Eye (tissue), 1 donor: ENCODE measurements around the gene PLXNC1.

Experiments
- DNase-seq: peaks from one replicate; pipeline ENCODE4 v3.0.0-alpha.2; 2015

PLXNC1 gene

GRCh38 chr12:94245631-94246383 is 97.4 kb downstream of the PLXNC1 start:
- no peak for DNase-seq

- peak; percentile 57 for DNase-seq
These were observed 98.9 kb downstream of the PLXNC1 start for GRCh38 chr12:94247246-94247645.

GRCh38 chr12:94248582-94248981 is 100.2 kb downstream of the PLXNC1 start:
- DNase-seq: peak; percentile 55

- DNase-seq: no peak
These were observed 101.8 kb downstream of the PLXNC1 start for GRCh38 chr12:94250130-94250529.

- peak; percentile 66 for DNase-seq
These were observed 105.9 kb downstream of the PLXNC1 start for GRCh38 chr12:94254270-94254669.

- DNase-seq: peak; percentile 37
These were observed 106.6 kb downstream of the PLXNC1 start for GRCh38 chr12:94255006-94255405.

- DNase-seq: no peak
These were observed 107.1 kb downstream of the PLXNC1 start for GRCh38 chr12:94255428-94255827.

- no peak for DNase-seq
These were observed 110.2 kb downstream of the PLXNC1 start for GRCh38 chr12:94258593-94258992.

- no peak for DNase-seq
These were observed 111.6 kb downstream of the PLXNC1 start for GRCh38 chr12:94260017-94260416.

- peak; percentile 46 for DNase-seq
These were observed 112.3 kb downstream of the PLXNC1 start for GRCh38 chr12:94260717-94261116.

GRCh38 chr12:94261119-94261518 is 112.7 kb downstream of the PLXNC1 start:
- DNase-seq: peak; percentile 89

- DNase-seq: no peak
These were observed 113.4 kb downstream of the PLXNC1 start for GRCh38 chr12:94261786-94262185.

- peak; percentile 79 for DNase-seq
These were observed 114.0 kb downstream of the PLXNC1 start for GRCh38 chr12:94262228-94263010.

GRCh38 chr12:94263011-94263811 is 114.8 kb downstream of the PLXNC1 start:
- DNase-seq: no peak

GRCh38 chr12:94263905-94264561 is 115.7 kb downstream of the PLXNC1 start:
- DNase-seq: peak; percentile 60

- DNase-seq: peak; percentile 50
These were observed 116.5 kb downstream of the PLXNC1 start for GRCh38 chr12:94264736-94265485.

- peak; percentile 47 for DNase-seq
These were observed 117.2 kb downstream of the PLXNC1 start for GRCh38 chr12:94265539-94265938.

- peak; percentile 35 for DNase-seq
These were observed 117.8 kb downstream of the PLXNC1 start for GRCh38 chr12:94265966-94266745.

GRCh38 chr12:94266796-94267536 is 118.6 kb downstream of the PLXNC1 start:
- peak; percentile 87 for DNase-seq

- no peak for DNase-seq
These were observed 119.1 kb downstream of the PLXNC1 start for GRCh38 chr12:94267537-94267872.
